Mucosa of descending colon (tissue), 3 donors: Measurements from ENCODE around the gene AEBP1. TPM values are rescaled to one million over a fixed set of nuclear protein-coding genes. Genes with fewer than 3 reads are reported as not detected.

Source experiments
- ATAC-seq: fragments of 200-7000 bp; cut with Tn5 transposase; one replicate; pipeline ENCODE4 v1.9.1; 2020; ENCODE audit warnings: mild to moderate bottlenecking, moderate library complexity
- DNase-seq, 3 donors: peaks; one replicate each; pipeline ENCODE4 v3.0.0-alpha.2; 2020
- H3K36me3 ChIP-seq: fragments of 200-600 bp; one replicate; pipeline ENCODE4 v1.8.0; 2021; ENCODE audit warnings: low read depth, mild to moderate bottlenecking
- H3K4me1 ChIP-seq: fragments of 200-600 bp; one replicate; pipeline ENCODE4 v1.8.0; 2021; ENCODE audit warnings: low read depth, mild to moderate bottlenecking
- H3K4me3 ChIP-seq: fragments of 200-600 bp; one replicate; pipeline ENCODE4 v1.8.0; 2021; ENCODE audit warnings: mild to moderate bottlenecking
- H3K9me3 ChIP-seq: fragments of 200-600 bp; one replicate; pipeline ENCODE4 v1.8.0; 2021; ENCODE audit warnings: mild to moderate bottlenecking
- CTCF ChIP-seq: fragments of 200-600 bp; IDR thresholded peaks from one replicate; pipeline ENCODE4 v1.8.0; 2022; ENCODE audit warnings: antibody characterized with exemption, mild to moderate bottlenecking
- intact Hi-C, 2 donors: fragments of 100-400 bp; cut with DNase I in 1 of 2; cut with micrococcal nuclease in 1 of 2; formaldehyde crosslinking; loops; one replicate each; pipeline versions ENCODE4 v1.11.0 to v1.11.1; 2022; cut with DNase I, micrococcal nuclease
- microRNA-seq: library from miRNA; unstranded; fragments of <30 nt; microRNA quantifications from one replicate; pipeline ENCODE4, GENCODE V29; 2019
- total RNA-seq, 3 donors: library from RNA; stranded (reverse); fragmentation: NEBNext Ultra II Directional in 2 of 3; extraction: Animal tissue kit (Norgen Biotek cat#: 25700) in 2 of 3; gene quantifications; one replicate each; pipeline versions ENCODE4 v1.2.1 to v1.2.4, GENCODE V29; 2021 to 2023
- donor health status: DM: no; HTN: no; CAD: no; lungs with moderate emphysema.
- donor health status: DM: no; HTN: no; CAD: no.
- donor health status: DM: no; HTN: yes; CAD: no.

AEBP1 gene
- total RNA-seq, 3 donors from 2014 or later, result 14.1 to 130 (median 42.2) TPM

GRCh38 chr7:44162179-44162578, 58.0 kb downstream of the AEBP1 start:
- Histone ChIP-seq H3K9me3 (no peaks in the 10 kb centered on the region), H3K4me3 (no peak overlapping the region), H3K36me3 (no peaks in the 10 kb centered on the region), H3K4me1 (no peaks in the 10 kb centered on the region)
- intact Hi-C loops, result no loop called here
- no peak for TF ChIP-seq CTCF
- DNase-seq, result no peak
- no peak for ATAC-seq

GRCh38 chr7:44162785-44163395, 58.7 kb downstream of the AEBP1 start:
- no peak for ATAC-seq
- Histone ChIP-seq H3K4me1 (no peaks in the 10 kb centered on the region), H3K9me3 (no peaks in the 10 kb centered on the region), H3K4me3 (no peak overlapping the region), H3K36me3 (no peaks in the 10 kb centered on the region)
- TF ChIP-seq CTCF, result no peak
- no peak for DNase-seq
- intact Hi-C loops, result no loop called here

- ATAC-seq (no peak), DNase-seq (no peak)
- Histone ChIP-seq H3K4me3 (no peak overlapping the region), H3K4me1 (no peaks in the 10 kb centered on the region), H3K36me3 (no peaks in the 10 kb centered on the region), H3K9me3 (no peaks in the 10 kb centered on the region)
- intact Hi-C loops, result no loop called here
- TF ChIP-seq CTCF, result no peak
Observed at GRCh38 chr7:44163591-44163990, 59.4 kb downstream of the AEBP1 start.

Small RNA genes lying within 50 kb of the gene (microRNA-seq; reads per million reads assigned to microRNA genes)
- 0.70 reads per million for gene MIR6838

Other genes starting within 250 kb of the AEBP1 start
- gene MRPS24, start 234.8 kb upstream of the AEBP1 start, total RNA-seq, result 10 to 100 TPM; 86.4 to 93.1 (median 90.2) TPM
- 10 to 100 TPM; 51.0 to 64.8 (median 60.4) TPM for gene URGCP, start 197.7 kb upstream of the AEBP1 start, total RNA-seq
- gene UBE2D4, start 177.9 kb upstream of the AEBP1 start, total RNA-seq, result 10 to 100 TPM; 11.5 to 20.7 (median 11.8) TPM
- not detected for gene SPDYE1, start 106.4 kb upstream of the AEBP1 start, total RNA-seq
- gene DBNL, start 59.6 kb upstream of the AEBP1 start, total RNA-seq, result 10 to 100 TPM; 84.2 to 91.2 (median 89.8) TPM
- gene PGAM2, start 38.8 kb upstream of the AEBP1 start, total RNA-seq, result 1 to 10 TPM in 1 of 3 donors, under 1 TPM in 2; 0.84 to 1.4 (median 0.96) TPM
- 10 to 100 TPM; 27.0 to 33.7 (median 28.1) TPM for gene POLM, start 21.8 kb upstream of the AEBP1 start, total RNA-seq
- gene POLD2, start 19.2 kb downstream of the AEBP1 start, total RNA-seq, result 10 to 100 TPM; 51.5 to 57.0 (median 52.0) TPM
- gene MYL7, start 37.0 kb downstream of the AEBP1 start, total RNA-seq, result 1 to 10 TPM in 1 of 3 donors, not detected in 2; 2.0 TPM
- gene GCK, start 85.1 kb downstream of the AEBP1 start, total RNA-seq, result under 1 TPM in 1 of 3 donors, not detected in 2; 0.17 TPM
- 10 to 100 TPM; 72.0 to 79.5 (median 79.0) TPM for gene YKT6, start 96.6 kb downstream of the AEBP1 start, total RNA-seq
- 1 to 10 TPM in 1 of 3 donors, under 1 TPM in 2; 0.35 to 2.2 (median 0.87) TPM for gene CAMK2B, start 221.2 kb downstream of the AEBP1 start, total RNA-seq